Activated T-helper 2 cell treated with anti-CD3 and anti-CD28 coated beads, Interferon-gamma antibody, Interleukin-2, Interleukin-4, amounts not matched to agents 10 μg/mL and 5 μg/mL and 100 μg/mL, durations not matched to agents 14 hours and 24 hours and 36 hours (primary cell): ENCODE measurements around the gene MLEC. TPM values are rescaled to one million over a fixed set of nuclear protein-coding genes. Genes with fewer than 3 reads are reported as not detected.

ENCODE experiments used
- DNase-seq: peaks from one replicate; pipeline ENCODE4 v3.0.0; 2021; ENCODE audit warnings: low spot score
- H3K27ac Mint-ChIP-seq: one replicate; pipeline ENCODE4 v1.8.0; 2021; ENCODE audit warnings: mixed read lengths
- H3K27me3 Mint-ChIP-seq: one replicate; pipeline ENCODE4 v1.8.0; 2021; ENCODE audit warnings: low read depth, mixed read lengths
- H3K36me3 Mint-ChIP-seq: one replicate; pipeline ENCODE4 v1.8.0; 2021; ENCODE audit warnings: low read depth, mixed read lengths
- H3K4me1 Mint-ChIP-seq: one replicate; pipeline ENCODE4 v1.8.0; 2021; ENCODE audit warnings: low read depth, mixed read lengths
- H3K4me3 Mint-ChIP-seq: one replicate; pipeline ENCODE4 v1.8.0; 2021; ENCODE audit warnings: low read depth, mild to moderate bottlenecking, moderate library complexity, mixed read lengths
- H3K9me3 Mint-ChIP-seq: one replicate; pipeline ENCODE4 v1.8.0; 2021; ENCODE audit warnings: mixed read lengths
- intact Hi-C: fragments of 100-400 bp; cut with micrococcal nuclease; formaldehyde crosslinking; loops from one replicate; pipeline ENCODE4 v1.15.1; 2023
- total RNA-seq: library from RNA; stranded (reverse); gene quantifications from 2 replicates; pipeline ENCODE4 v1.2.3, GENCODE V29; 2022

Gene MLEC
- total RNA-seq, 1 donor from 2014 or later = 136 TPM

GRCh38 chr12:120705618-120706017, 18.7 kb downstream of the MLEC start:
- Mint-ChIP-seq H3K27me3 (no peaks in the 10 kb centered on the region), H3K9me3 (no peaks in the 10 kb centered on the region), H3K36me3 (peaks cover 26% of the 10 kb centered on the region), H3K27ac (no peak overlapping the region), H3K4me1 (peaks cover 4% of the 10 kb centered on the region), H3K4me3 (no peak overlapping the region)
- DNase-seq = no peak
- intact Hi-C loops = no loop called here

- no peak for DNase-seq
- no peaks in the 10 kb centered on the region for H3K9me3 Mint-ChIP-seq
- H3K36me3 Mint-ChIP-seq = peaks cover 22% of the 10 kb centered on the region
- H3K4me3 Mint-ChIP-seq = no peak overlapping the region
- no peak overlapping the region for H3K27ac Mint-ChIP-seq
- peaks cover 4% of the 10 kb centered on the region for H3K4me1 Mint-ChIP-seq
- no peaks in the 10 kb centered on the region for H3K27me3 Mint-ChIP-seq
- intact Hi-C loops = no loop called here
Observed at GRCh38 chr12:120706029-120706428, 19.1 kb downstream of the MLEC start.

GRCh38 chr12:120708651-120709050, 21.7 kb downstream of the MLEC start:
- no peak overlapping the region for H3K27ac Mint-ChIP-seq
- peaks cover 23% of the 10 kb centered on the region for H3K36me3 Mint-ChIP-seq
- no peaks in the 10 kb centered on the region for H3K9me3 Mint-ChIP-seq
- no peaks in the 10 kb centered on the region for H3K27me3 Mint-ChIP-seq
- H3K4me3 Mint-ChIP-seq = no peak overlapping the region
- no peak for DNase-seq
- H3K4me1 Mint-ChIP-seq = peaks cover 24% of the 10 kb centered on the region
- intact Hi-C loops = no loop called here

GRCh38 chr12:120710031-120710804, 23.3 kb downstream of the MLEC start, which contains the start of gene UNC119B:
TSS of gene UNC119B (plus strand) at chr12:120710458. CDS start at chr12:120710475, 17 bp downstream.
- intact Hi-C loops = loop anchor here (1.0 to 2.0 kb wide), 2 partner anchors 15 to 23 kb away; partner anchors contain the start of genes ACADS and MLEC
- H3K4me3 Mint-ChIP-seq = peak within 1 kb of the TSS; percentile 88
- peak; percentile 66 for DNase-seq
- peak within 1 kb of the TSS; percentile 82 for H3K27ac Mint-ChIP-seq
- H3K9me3 Mint-ChIP-seq = no peaks in the 10 kb centered on the region
- H3K4me1 Mint-ChIP-seq = peaks cover 29% of the 10 kb centered on the region
- peaks cover 33% of the 10 kb centered on the region for H3K36me3 Mint-ChIP-seq
- H3K27me3 Mint-ChIP-seq = no peaks in the 10 kb centered on the region

- Mint-ChIP-seq H3K4me3 (peak overlapping the region; percentile 88), H3K9me3 (no peaks in the 10 kb centered on the region), H3K27ac (peak overlapping the region; percentile 82), H3K4me1 (peaks cover 29% of the 10 kb centered on the region), H3K27me3 (no peaks in the 10 kb centered on the region), H3K36me3 (peaks cover 37% of the 10 kb centered on the region)
- intact Hi-C loops = loop anchor here (1.0 to 2.0 kb wide), 2 partner anchors 14 to 24 kb away; partner anchors contain the start of genes ACADS and MLEC
- no peak for DNase-seq
Observed at GRCh38 chr12:120710805-120711296, 23.9 kb downstream of the MLEC start.

GRCh38 chr12:120711411-120711810, 24.5 kb downstream of the MLEC start:
- Mint-ChIP-seq H3K4me1 (peaks cover 29% of the 10 kb centered on the region), H3K9me3 (no peaks in the 10 kb centered on the region), H3K27ac (peak overlapping the region; percentile 82), H3K4me3 (peak overlapping the region; percentile 88), H3K27me3 (no peaks in the 10 kb centered on the region), H3K36me3 (peaks cover 40% of the 10 kb centered on the region)
- intact Hi-C loops = loop anchor here (2.0 kb wide), 1 partner anchor 25 kb away; the partner anchor contains the start of gene MLEC
- no peak for DNase-seq

- DNase-seq = no peak
- H3K27ac Mint-ChIP-seq = no peak overlapping the region
- H3K9me3 Mint-ChIP-seq = no peaks in the 10 kb centered on the region
- peaks cover 29% of the 10 kb centered on the region for H3K4me1 Mint-ChIP-seq
- H3K36me3 Mint-ChIP-seq = peaks cover 44% of the 10 kb centered on the region
- peak overlapping the region; percentile 88 for H3K4me3 Mint-ChIP-seq
- intact Hi-C loops = no loop called here
- H3K27me3 Mint-ChIP-seq = no peaks in the 10 kb centered on the region
Observed at GRCh38 chr12:120712610-120713009, 25.7 kb downstream of the MLEC start.

GRCh38 chr12:120713861-120714482, 27.0 kb downstream of the MLEC start:
- Mint-ChIP-seq H3K4me1 (peaks cover 34% of the 10 kb centered on the region), H3K36me3 (peaks cover 54% of the 10 kb centered on the region), H3K27ac (no peak overlapping the region), H3K9me3 (no peaks in the 10 kb centered on the region), H3K27me3 (no peaks in the 10 kb centered on the region), H3K4me3 (no peak overlapping the region)
- peak; percentile 65 for DNase-seq
- intact Hi-C loops = loop anchor here (1.0 kb wide), 2 partner anchors 67 to 131 kb away; no protein-coding TSS in a partner anchor

- intact Hi-C loops = no loop called here
- H3K4me3 Mint-ChIP-seq = no peak overlapping the region
- no peaks in the 10 kb centered on the region for H3K9me3 Mint-ChIP-seq
- H3K36me3 Mint-ChIP-seq = peaks cover 77% of the 10 kb centered on the region
- peak overlapping the region; percentile 7 for H3K27ac Mint-ChIP-seq
- peaks cover 23% of the 10 kb centered on the region for H3K4me1 Mint-ChIP-seq
- H3K27me3 Mint-ChIP-seq = no peaks in the 10 kb centered on the region
- DNase-seq = no peak
Observed at GRCh38 chr12:120718055-120718454, 31.1 kb downstream of the MLEC start.

GRCh38 chr12:120719072-120719471, 32.1 kb downstream of the MLEC start:
- Mint-ChIP-seq H3K9me3 (no peaks in the 10 kb centered on the region), H3K27ac (no peak overlapping the region), H3K4me3 (no peak overlapping the region), H3K36me3 (peaks cover 71% of the 10 kb centered on the region), H3K4me1 (peaks cover 17% of the 10 kb centered on the region), H3K27me3 (no peaks in the 10 kb centered on the region)
- DNase-seq = no peak
- intact Hi-C loops = no loop called here

- Mint-ChIP-seq H3K36me3 (peaks cover 71% of the 10 kb centered on the region), H3K27me3 (no peaks in the 10 kb centered on the region), H3K4me3 (no peak overlapping the region), H3K9me3 (no peaks in the 10 kb centered on the region), H3K27ac (no peak overlapping the region), H3K4me1 (peaks cover 18% of the 10 kb centered on the region)
- intact Hi-C loops = loop anchor here (10.0 kb wide), 1 partner anchor 255 kb away; the partner anchor contains the start of gene HNF1A
- no peak for DNase-seq
Observed at GRCh38 chr12:120719496-120720233, 32.7 kb downstream of the MLEC start.

- no peaks in the 10 kb centered on the region for H3K27me3 Mint-ChIP-seq
- intact Hi-C loops = loop anchor here (10.0 kb wide), 1 partner anchor 254 kb away; the partner anchor contains the start of gene HNF1A
- H3K27ac Mint-ChIP-seq = peak overlapping the region; percentile 51
- DNase-seq = no peak
- H3K4me3 Mint-ChIP-seq = no peak overlapping the region
- H3K36me3 Mint-ChIP-seq = peaks cover 66% of the 10 kb centered on the region
- H3K9me3 Mint-ChIP-seq = no peaks in the 10 kb centered on the region
- peaks cover 25% of the 10 kb centered on the region for H3K4me1 Mint-ChIP-seq
Observed at GRCh38 chr12:120720234-120720986, 33.5 kb downstream of the MLEC start.
